Activated CD4-positive, CD25-positive, alpha-beta regulatory T cell treated with anti-CD3 and anti-CD28 coated beads, Interleukin-2, amount 50 U/mL, for 24 hours (primary cell): ENCODE results near the gene MGRN1.

Experiments
- ATAC-seq, 2 donors: fragments of 150-1000 bp; cut with Tn5 transposase; one replicate each; pipeline ENCODE4 v1.10.0; 2021; ENCODE audit warnings: mild to moderate bottlenecking in 1 of 2, moderate library complexity in 1 of 2

The MGRN1 gene

GRCh38 chr16:4625560-4626159 is 1.0 kb downstream of the MGRN1 start:
- no peak for ATAC-seq

- peak; percentile 18 to 27 for ATAC-seq
Observed at GRCh38 chr16:4626396-4626795, 1.8 kb downstream of the MGRN1 start.

DNA sequence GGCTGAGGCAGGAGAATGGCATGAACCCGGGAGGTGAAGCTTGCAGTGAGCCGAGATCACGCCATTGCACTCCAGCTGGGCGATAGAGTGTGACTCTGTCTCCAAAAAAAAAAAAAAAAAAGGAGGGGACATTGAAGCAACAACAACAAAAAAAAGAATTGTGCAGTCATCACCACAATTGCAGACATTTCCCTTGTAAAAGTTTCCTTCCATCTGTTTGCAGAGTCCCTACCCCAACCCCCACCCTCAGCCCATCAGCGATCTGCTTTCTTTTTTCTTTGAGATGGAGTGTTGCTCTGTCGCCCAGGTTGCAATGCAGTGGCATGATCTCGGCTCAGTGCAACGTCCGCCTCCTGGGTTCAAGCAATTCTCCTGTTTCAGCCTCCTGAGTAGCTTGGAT is 3.7 kb downstream of the MGRN1 start:
- no peak for ATAC-seq

DNA sequence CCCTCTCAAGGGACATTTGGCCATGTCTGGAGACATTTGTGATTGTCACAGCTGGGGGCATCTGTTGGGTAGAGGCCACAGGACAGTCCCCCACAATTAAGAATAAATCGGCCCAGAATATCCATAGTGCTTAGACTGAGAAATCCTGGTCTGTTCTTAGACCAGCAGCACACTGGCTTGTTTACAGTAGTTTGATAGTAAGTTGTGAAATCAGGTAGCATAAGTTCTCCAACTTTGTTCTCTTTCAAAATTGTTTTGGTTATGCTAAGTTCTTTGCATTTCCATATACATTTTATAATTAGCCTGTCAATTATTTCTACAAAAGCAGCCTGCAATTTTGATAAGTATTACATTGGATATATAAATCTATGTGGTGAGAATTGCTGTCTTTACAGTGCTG is 6.8 kb downstream of the MGRN1 start:
- ATAC-seq: no peak

DNA sequence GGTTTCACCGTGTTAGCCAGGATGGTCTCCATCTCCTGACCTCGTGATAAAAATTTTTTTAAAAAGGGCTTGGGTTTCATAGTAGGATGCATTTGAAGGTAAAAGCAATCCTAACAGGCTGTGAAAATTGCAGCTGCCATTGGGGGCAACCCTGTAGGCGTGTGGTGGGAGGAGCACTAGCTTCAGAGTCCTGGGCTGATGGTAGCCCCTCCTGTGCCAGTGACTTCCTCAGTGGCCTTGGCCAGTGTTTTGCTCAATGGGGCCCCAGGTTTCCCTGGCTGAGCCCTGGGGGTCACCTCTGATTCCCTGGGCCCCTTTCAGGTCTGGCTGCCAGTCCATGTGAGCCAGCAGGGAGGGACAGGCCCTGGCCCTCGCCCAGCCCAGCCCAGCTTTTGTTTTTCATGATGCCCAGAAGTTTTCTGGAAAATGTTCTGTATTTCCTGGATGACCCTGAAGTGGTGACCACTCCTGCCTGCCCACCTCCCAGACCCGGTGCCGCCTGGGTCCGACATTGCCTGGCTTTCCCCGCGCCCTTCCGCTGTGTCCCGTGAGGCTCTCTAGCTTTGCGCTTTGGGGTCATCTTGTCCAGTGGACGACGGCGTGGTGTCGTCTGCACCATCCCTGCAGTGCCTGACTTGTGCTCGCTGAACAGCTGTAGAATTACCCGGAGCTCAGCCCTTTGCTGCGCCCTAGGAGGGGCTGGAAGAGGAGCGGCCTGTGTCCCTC is 9.4 kb downstream of the MGRN1 start:
- no peak for ATAC-seq

DNA sequence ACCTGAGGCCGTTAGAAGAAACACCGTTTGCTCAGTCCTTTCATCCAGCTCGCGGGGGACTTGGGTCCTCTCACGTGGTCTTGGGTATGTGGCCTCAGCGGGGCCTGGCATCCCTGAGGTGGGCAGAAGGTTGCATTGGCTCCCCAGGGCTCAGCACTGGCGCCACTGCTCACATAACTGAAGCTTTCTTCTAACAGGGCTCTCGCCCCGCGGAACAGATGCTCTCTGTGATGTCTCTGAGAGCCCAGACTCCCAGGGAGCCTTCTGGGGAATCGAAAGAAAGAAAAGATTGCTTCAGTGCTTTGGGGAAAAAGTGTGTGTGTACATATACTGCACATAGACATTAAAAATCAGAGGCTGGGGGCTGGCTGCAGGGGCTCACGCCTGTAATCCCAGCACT is 10.1 kb downstream of the MGRN1 start:
- no peak for ATAC-seq

GRCh38 chr16:4636196-4636595 is 11.6 kb downstream of the MGRN1 start:
- no peak for ATAC-seq

DNA sequence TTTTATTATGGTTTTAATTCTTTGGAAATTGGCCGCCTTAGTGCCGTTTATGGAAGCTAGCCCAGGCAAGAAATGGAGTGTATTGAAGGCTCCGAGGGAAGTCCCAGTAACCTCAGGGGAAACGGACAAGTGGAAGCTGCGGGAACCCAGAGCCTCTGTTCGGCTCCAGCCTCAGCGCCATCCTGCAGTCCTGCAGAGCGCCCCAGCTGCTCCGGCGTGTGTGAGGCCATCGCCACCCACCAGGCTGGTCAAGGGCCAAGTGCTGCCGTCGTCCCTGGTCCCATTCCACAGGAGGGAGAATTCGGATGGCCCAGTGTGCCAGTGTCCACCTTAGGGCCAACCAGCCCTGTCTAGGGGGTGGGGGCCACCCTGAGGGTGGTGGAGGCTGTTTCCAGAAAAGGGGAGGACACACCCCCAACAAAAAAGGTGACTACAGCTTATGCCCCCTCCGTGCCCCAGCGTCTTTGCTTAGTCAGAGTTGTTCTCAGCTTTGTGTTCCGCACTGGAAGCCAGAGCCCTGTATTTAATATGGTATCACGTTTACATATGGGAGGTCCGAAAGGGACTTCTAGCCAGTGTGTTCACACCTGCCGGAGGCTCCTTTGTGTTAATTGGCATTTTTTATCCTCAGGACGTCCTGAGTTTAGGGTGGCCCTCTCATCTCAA is 13.0 kb downstream of the MGRN1 start:
- no peak for ATAC-seq

GRCh38 chr16:4639899-4640509 is 15.4 kb downstream of the MGRN1 start:
- ATAC-seq: no peak

- no peak for ATAC-seq
Observed at GRCh38 chr16:4640572-4641305, 16.1 kb downstream of the MGRN1 start.

DNA sequence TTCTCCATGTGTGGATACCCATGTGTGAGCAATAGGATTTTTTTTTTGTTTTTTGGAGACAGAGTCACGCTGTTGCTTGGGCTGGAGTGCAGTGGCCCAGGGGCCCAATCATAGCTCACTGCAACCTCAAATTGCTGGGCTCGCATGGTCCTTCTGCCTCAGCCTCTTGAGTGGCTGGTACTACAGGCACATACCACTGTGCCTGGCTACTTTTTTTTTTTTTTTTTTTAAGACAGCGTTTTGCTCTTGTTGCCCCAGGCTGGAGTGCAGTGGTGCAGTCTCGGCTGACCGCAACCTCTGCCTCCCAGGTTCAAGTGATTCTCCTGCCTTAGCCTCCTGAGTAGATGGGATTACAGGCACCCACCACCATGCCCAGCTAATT is 16.7 kb downstream of the MGRN1 start:
- ATAC-seq: no peak

DNA sequence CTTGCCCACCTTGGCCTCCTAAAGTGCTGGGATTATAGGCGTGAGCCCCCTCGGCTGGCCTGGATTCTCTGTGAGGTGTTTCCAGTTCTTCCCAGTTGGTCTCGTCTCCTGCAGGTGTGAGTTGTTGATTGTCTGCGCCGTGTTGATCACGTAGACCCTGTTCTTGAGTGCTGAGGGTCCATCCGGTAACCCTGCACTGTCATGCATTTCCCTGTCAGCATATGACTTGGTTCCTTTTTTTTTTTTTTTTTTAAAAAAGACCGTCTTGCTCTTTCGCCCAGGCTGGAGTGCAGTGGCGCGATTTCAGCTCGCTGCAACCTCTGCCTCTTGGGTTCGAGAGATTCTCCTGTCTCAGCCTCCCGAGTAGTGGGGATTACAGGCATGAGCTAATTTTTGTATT is 17.3 kb downstream of the MGRN1 start:
- ATAC-seq: no peak

DNA sequence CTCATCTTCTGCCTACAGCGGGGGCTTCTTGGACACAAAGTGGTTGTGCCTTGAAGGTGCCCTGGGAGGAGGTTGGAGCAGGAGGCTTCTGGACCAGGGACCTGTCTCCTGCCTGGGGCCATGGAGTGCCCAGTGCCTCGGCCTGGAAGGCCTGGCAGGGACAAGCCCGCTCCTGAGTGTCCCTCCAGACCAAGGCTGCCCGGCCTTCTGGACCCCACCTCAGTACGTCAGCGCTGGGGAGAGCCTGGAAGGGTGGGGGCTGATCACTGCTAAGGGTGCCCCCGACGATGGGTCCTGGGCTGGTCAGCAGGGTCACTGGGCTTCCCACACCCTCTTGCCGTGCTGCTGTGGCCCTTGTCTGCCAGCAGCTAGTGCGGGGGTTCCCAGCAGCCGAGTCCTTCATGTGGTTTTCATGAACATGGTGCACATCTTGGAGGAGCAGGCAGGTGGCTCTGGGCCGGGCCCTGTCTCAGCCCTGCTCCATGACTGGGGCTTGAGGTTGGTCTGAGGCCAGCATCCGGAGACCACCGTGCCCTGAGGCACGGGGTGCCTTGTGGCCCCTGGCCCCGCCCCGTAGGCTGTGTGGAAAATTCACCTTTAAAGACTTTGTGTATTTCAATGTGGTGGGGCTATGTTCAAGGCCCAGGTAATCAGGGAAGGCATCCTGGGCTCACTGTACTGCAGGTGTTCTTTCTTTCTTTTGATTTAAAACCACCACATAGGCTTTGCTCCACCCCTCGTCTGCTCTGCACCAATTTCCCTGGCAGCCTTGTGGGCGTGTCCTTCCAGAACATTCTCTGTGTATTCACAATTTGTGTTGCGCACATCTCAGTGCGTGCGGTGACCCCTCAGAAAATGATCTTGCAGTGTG is 22.4 kb downstream of the MGRN1 start:
- ATAC-seq: no peak

GRCh38 chr16:4647644-4647980 is 23.0 kb downstream of the MGRN1 start:
- no peak for ATAC-seq

- no peak for ATAC-seq
Observed at GRCh38 chr16:4648917-4649316, 24.3 kb downstream of the MGRN1 start.

- ATAC-seq: no peak
Observed at GRCh38 chr16:4649744-4650442, 25.3 kb downstream of the MGRN1 start.

GRCh38 chr16:4650443-4651074 is 25.9 kb downstream of the MGRN1 start:
- peak; percentile 74 to 92 for ATAC-seq

GRCh38 chr16:4651827-4652226 is 27.2 kb downstream of the MGRN1 start:
- no peak for ATAC-seq

DNA sequence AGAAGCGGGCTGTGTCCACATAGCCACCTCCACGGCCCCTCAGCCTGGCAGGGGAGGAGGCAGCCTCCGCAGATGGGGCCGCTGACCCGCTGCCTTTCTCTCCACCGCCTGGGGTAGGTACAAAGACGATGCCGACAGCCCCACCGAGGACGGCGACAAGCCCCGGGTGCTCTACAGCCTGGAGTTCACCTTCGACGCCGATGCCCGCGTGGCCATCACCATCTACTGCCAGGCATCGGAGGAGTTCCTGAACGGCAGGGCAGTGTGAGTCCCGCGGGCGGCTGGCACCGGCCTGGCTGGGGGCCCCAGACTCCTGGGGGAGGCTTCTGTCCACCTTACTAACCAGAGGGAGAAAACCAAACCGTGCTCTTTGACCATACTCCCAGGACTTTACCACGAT is 27.9 kb downstream of the MGRN1 start:
- no peak for ATAC-seq

DNA sequence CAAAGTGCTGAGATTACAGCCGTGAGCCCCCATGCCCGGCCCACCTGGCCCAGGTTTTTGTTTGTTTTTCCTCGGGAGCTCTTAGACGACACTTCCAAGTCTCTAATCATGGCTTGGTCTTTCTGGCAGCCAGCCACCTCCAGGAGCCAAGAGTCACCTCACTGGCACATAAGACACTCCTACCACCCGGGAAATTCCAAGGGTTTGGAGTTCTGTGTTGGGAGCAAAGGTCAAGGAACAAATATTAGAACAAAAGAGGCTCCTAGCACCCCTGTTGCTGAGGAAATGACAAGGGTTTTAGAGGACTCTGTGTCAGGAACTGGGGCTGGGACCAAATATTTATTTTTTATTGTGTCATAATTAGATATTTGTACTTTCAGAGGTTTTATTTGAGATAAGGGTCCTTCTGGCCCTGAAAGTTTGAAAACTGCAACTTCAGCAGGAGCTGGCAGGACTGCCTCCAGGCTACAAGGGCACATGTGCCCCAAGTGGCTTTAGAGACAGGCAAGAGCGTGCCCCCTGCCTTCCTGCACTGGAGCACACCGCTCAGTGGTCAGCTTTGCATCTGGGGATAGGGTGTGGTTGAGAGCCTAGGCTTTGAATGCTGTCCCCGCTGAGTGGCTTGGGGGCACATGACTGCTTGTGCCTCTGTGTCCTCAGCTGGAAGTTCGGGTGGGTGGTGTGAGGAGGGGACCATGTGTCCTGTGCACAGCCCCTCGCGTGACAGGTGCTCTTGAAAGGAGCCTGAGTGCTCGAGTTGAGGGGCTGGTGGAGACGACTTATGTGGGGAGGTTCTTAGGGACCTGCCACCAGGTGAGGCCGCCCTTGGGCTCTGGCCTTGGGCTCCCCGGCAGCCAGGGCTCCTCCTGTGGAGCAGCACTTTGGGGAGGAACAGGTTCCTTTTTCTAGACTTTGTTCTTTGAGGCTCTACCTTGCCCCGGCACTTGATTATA is 29.7 kb downstream of the MGRN1 start:
- no peak for ATAC-seq
